HEK293T (cell line): Measurements from ENCODE around the gene MEIS1.

ENCODE experiments used
- CTCF ChIA-PET: fragments of 350-600 bp; formaldehyde crosslinking; extraction: SDS; loops from one replicate; lab custom pipeline; 2021; ENCODE audit warnings: antibody characterized with exemption, inconsistent platforms; lab: Yijun Ruan, JAX
- POLR2A ChIA-PET: fragments of 350-600 bp; formaldehyde crosslinking; extraction: SDS; loops from one replicate; lab custom pipeline; 2020; ENCODE audit warnings: antibody characterized with exemption, inconsistent platforms; lab: Yijun Ruan, JAX
- DNase-seq: peaks from one replicate; pipeline ENCODE4 v3.0.0; 2012; ENCODE audit warnings: mixed read lengths; ENCODE audit errors: extremely low spot score
- ARNT ChIP-seq: fragments of 450-650 bp; IDR thresholded peaks from 2 replicates; pipeline ENCODE4 v1.6.1; 2017; ENCODE audit warnings: mild to moderate bottlenecking
- BHLHE40 ChIP-seq: fragments of 450-650 bp; IDR thresholded peaks from 2 replicates; pipeline ENCODE4 v1.6.1; 2016; ENCODE audit warnings: mild to moderate bottlenecking, moderate library complexity, borderline replicate concordance
- CTBP1 ChIP-seq: fragments of 450-650 bp; IDR thresholded peaks from 2 replicates; pipeline ENCODE4 v1.6.1; 2016; ENCODE audit warnings: borderline replicate concordance
- ELF4 ChIP-seq: fragments of 450-650 bp; IDR thresholded peaks from 2 replicates; pipeline ENCODE4 v1.6.1; 2017; ENCODE audit warnings: antibody characterized with exemption
- FOXA1 ChIP-seq: fragments of 450-650 bp; IDR thresholded peaks from 2 replicates; pipeline ENCODE4 v1.6.1; 2016; ENCODE audit warnings: mild to moderate bottlenecking
- FOXK2 ChIP-seq: fragments of 450-650 bp; IDR thresholded peaks from 2 replicates; pipeline ENCODE4 v1.6.1; 2016; ENCODE audit warnings: mild to moderate bottlenecking
- FOXM1 ChIP-seq: fragments of 450-650 bp; IDR thresholded peaks from 2 replicates; pipeline ENCODE4 v1.6.1; 2017; ENCODE audit warnings: mild to moderate bottlenecking, borderline replicate concordance
- HDGF ChIP-seq: fragments of 450-650 bp; IDR thresholded peaks from 2 replicates; pipeline ENCODE4 v1.6.1; 2017; ENCODE audit warnings: antibody characterized with exemption, borderline replicate concordance
- L3MBTL2 ChIP-seq: fragments of 450-650 bp; conservative IDR thresholded peaks from 2 replicates; pipeline ENCODE4 v1.6.1; 2016; ENCODE audit warnings: mild to moderate bottlenecking
- LEF1 ChIP-seq: fragments of 450-650 bp; IDR thresholded peaks from 2 replicates; pipeline ENCODE4 v1.6.1; 2017; ENCODE audit warnings: mild to moderate bottlenecking, borderline replicate concordance
- NFRKB ChIP-seq: fragments of 450-650 bp; IDR thresholded peaks from 2 replicates; pipeline ENCODE4 v1.6.1; 2016; ENCODE audit warnings: mild to moderate bottlenecking, moderate library complexity
- SP1 ChIP-seq: fragments of 450-650 bp; IDR thresholded peaks from 2 replicates; pipeline ENCODE4 v1.6.1; 2017
- SUZ12 ChIP-seq: fragments of 450-650 bp; IDR thresholded peaks from 2 replicates; pipeline ENCODE4 v1.6.1; 2016; ENCODE audit warnings: mild to moderate bottlenecking
- TARDBP ChIP-seq: fragments of 450-650 bp; IDR thresholded peaks from 2 replicates; pipeline ENCODE4 v1.6.1; 2016
- ZNF384 ChIP-seq: fragments of 450-650 bp; IDR thresholded peaks from 2 replicates; pipeline ENCODE4 v1.6.1; 2016
- TF ChIP-seq, protein P1 (sequence below): fragments of 450-650 bp; IDR thresholded peaks from 2 replicates; pipeline ENCODE4 v1.6.1; 2016

Gene MEIS1

DNA sequence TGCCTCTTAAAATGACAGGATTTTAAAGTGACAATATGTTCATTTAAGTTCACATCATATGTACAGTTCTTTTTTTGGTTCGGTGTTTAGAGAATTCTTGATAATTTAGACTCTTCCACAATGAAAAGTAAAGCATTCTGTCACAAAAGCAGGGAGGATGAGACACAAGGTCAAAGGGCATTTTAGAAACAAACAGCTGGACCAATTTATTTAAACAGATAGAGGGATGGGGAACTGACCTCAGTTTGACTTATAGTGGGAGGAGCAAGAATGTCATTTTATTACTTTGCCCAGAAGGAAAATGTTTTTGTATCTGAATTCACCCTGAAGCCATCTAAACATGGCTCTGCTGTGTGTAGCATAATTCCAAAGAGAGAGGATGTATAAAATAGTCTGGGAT lies 128.5 kb downstream of the MEIS1 start:
- TF ChIP-seq SUZ12, result no peak
- no peak for TF ChIP-seq BHLHE40
- no peak for TF ChIP-seq ELF4
- TF ChIP-seq CTBP1, result no peak; the same call in 1 of the 2 replicates
- no peak for TF ChIP-seq FOXM1
- no peak for TF ChIP-seq LEF1
- no peak for TF ChIP-seq FOXK2
- no peak for TF ChIP-seq ZNF384
- no peak for TF ChIP-seq FOXA1
- no peak for TF ChIP-seq L3MBTL2
- no peak for TF ChIP-seq HDGF
- no peak for TF ChIP-seq TARDBP
- no peak for TF ChIP-seq ARNT
- TF ChIP-seq NFRKB, result no peak
- no peak for TF ChIP-seq SP1
- TF ChIP-seq, protein P1, sequence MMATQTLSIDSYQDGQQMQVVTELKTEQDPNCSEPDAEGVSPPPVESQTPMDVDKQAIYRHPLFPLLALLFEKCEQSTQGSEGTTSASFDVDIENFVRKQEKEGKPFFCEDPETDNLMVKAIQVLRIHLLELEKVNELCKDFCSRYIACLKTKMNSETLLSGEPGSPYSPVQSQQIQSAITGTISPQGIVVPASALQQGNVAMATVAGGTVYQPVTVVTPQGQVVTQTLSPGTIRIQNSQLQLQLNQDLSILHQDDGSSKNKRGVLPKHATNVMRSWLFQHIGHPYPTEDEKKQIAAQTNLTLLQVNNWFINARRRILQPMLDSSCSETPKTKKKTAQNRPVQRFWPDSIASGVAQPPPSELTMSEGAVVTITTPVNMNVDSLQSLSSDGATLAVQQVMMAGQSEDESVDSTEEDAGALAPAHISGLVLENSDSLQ, result no peak
- CTCF ChIA-PET, result no interaction called here

DNA sequence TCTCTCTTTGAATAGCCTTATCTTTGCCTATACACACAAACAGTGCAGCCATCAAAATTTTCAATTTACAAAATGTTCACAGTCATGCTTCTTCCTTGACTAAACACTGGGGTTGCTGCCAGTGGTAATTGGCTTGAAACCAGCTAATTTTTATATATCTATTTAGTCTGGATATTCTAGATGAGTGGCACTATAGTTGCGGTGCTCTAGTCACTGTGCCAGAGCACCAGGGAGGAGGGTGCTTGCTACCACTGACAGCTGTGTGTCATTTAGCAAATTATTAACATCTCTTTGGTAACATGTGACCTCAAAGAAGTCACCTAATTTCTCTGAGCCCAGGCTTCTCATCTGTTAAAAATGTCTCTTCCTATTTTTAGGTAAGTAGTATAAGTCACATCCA lies 130.4 kb downstream of the MEIS1 start:
- ChIA-PET CTCF (no interaction called here), POLR2A (interaction anchor here (1.9 kb wide), 1 partner anchor 131 kb away, joined by 4 read pairs; the partner anchor contains the start of gene MEIS1)
- TF ChIP-seq SP1, result no peak
- no peak for TF ChIP-seq TARDBP
- TF ChIP-seq BHLHE40, result no peak
- no peak for TF ChIP-seq FOXA1
- TF ChIP-seq LEF1, result no peak
- TF ChIP-seq FOXM1, result no peak
- TF ChIP-seq HDGF, result no peak
- TF ChIP-seq ELF4, result no peak
- no peak for TF ChIP-seq FOXK2
- TF ChIP-seq CTBP1, result no peak
- no peak for TF ChIP-seq ARNT
- TF ChIP-seq, protein P1, result no peak
- TF ChIP-seq ZNF384, result no peak
- TF ChIP-seq NFRKB, result no peak
- TF ChIP-seq SUZ12, result no peak
- no peak for TF ChIP-seq L3MBTL2
- no peak for DNase-seq

More for the DNA sequence above, 128.5 kb downstream of the MEIS1 start:
- POLR2A ChIA-PET, result interaction anchor here (1.6 kb wide), 1 partner anchor 130 kb away, joined by 3 read pairs; no protein-coding TSS in a partner anchor
- no peak for DNase-seq

DNA sequence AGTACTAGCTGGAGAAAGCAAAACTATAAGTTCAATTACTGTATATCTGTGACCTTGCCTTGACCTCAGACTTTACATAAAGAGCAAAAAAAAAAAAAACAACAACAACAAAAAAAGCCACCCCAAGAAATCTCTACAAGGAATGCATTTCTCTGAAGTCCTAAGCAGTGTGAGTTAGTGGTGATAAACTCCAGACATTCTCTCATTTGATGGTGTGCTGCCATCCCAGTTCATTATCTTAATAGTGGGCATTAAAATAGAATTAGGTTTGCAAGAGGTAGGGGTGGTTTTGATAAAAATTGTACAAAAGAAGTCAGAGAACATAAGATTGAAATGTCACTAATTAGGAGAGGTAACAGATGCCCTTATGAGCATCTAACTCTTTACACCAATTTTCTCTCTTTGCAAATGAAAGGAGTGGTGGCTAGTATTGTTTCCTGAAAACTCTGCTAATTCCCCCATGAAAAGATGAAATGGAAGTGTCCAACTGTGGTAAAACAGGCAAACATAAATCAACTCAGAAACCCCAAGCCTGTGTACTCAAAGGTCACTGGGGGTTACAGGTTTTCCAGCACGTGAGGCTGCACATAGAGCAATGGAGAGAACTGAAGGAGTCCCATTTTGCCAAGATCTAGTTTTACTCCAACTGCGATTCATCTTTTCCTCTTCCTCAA lies 131.9 kb downstream of the MEIS1 start:
- ChIA-PET CTCF (interaction anchor here (1.2 kb wide), 1 partner anchor 133 kb away, joined by 5 read pairs; no protein-coding TSS in a partner anchor), POLR2A (interaction anchor here (1.7 to 1.9 kb wide), 3 partner anchors 10 to 133 kb away, joined by 4 to 18 read pairs (median 6); partner anchors contain the start of gene MEIS1)
- peak; percentile 67 for TF ChIP-seq BHLHE40
- TF ChIP-seq, protein P1, result peak; percentile 84
- no peak for TF ChIP-seq CTBP1
- no peak for TF ChIP-seq ELF4
- TF ChIP-seq SUZ12, result no peak
- no peak for TF ChIP-seq ARNT
- TF ChIP-seq FOXM1, result 0 out of 2 replicates have a peak, but pooled peaks have one; percentile 31
- TF ChIP-seq ZNF384, result peak; percentile 73
- DNase-seq, result peak; percentile 28

DNA sequence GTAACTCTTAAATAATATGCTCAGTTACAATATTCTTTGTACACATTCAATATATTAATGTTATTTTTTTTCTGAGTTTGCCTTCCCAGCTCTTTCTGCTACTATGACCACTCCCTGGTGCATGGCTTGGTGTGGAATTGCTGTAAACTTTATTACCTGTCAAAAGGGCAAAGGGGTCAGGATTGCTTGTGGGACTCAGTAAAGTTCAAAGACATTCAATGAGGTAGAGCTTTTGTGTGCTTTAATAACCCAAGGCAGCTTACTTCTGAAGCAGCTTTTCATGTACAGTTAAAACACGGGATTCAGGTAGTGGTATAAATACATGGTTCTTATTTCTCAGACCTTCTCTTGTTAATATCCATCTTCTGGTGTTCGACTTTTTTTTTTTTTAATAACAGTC lies 132.8 kb downstream of the MEIS1 start:
- TF ChIP-seq FOXK2 (no peak), BHLHE40 (no peak), FOXA1 (no peak), LEF1 (no peak), HDGF (no peak), ELF4 (no peak), FOXM1 (no peak), ARNT (no peak), TARDBP (no peak)
- TF ChIP-seq, protein P1, result no peak
- ChIA-PET POLR2A (interaction anchor here (1.7 to 1.8 kb wide), 2 partner anchors 9 to 134 kb away, joined by 6 to 18 read pairs; partner anchors contain the start of gene MEIS1), CTCF (interaction anchor here (0.6 to 1.2 kb wide), 3 partner anchors 39 to 731 kb away, joined by 3 to 5 read pairs (median 3); no protein-coding TSS in a partner anchor)
- DNase-seq, result no peak
